Left colon (tissue), 2 donors: ENCODE measurements around the gene FAAP20. TPM values are rescaled to one million over a fixed set of nuclear protein-coding genes. Genes with fewer than 3 reads are reported as not detected.
A peak's percentile ranks its signal among the peaks of the same experiment; 100 is the strongest.

Experiments
- ATAC-seq: fragments of 200-7000 bp; cut with Tn5 transposase; one replicate; pipeline ENCODE4 v1.9.1; 2020; ENCODE audit warnings: mild to moderate bottlenecking, moderate library complexity
- DNase-seq, 2 donors: peaks; one replicate each; pipeline ENCODE4 v3.0.0-alpha.2; 2020
- intact Hi-C, 2 donors: fragments of 100-400 bp; cut with DNase I in 1 of 2; cut with micrococcal nuclease in 1 of 2; formaldehyde crosslinking; loops; one replicate each; pipeline versions ENCODE4 v1.11.2 to v1.14.0; 2022; cut with DNase I, micrococcal nuclease
- total RNA-seq, 2 donors: library from RNA; stranded (reverse); fragmentation: NEBNext Ultra II Directional; extraction: Animal tissue kit (Norgen Biotek cat#: 25700); gene quantifications; one replicate each; pipeline ENCODE4 v1.2.1, GENCODE V29; 2021
- donor health status: DM: no; HTN: no; CAD: no.
- donor health status: DM: yes; HTN: yes; CAD: no.

The FAAP20 gene
- total RNA-seq, 2 donors from 2014 or later: 28.5 to 32.6 TPM

DNA sequence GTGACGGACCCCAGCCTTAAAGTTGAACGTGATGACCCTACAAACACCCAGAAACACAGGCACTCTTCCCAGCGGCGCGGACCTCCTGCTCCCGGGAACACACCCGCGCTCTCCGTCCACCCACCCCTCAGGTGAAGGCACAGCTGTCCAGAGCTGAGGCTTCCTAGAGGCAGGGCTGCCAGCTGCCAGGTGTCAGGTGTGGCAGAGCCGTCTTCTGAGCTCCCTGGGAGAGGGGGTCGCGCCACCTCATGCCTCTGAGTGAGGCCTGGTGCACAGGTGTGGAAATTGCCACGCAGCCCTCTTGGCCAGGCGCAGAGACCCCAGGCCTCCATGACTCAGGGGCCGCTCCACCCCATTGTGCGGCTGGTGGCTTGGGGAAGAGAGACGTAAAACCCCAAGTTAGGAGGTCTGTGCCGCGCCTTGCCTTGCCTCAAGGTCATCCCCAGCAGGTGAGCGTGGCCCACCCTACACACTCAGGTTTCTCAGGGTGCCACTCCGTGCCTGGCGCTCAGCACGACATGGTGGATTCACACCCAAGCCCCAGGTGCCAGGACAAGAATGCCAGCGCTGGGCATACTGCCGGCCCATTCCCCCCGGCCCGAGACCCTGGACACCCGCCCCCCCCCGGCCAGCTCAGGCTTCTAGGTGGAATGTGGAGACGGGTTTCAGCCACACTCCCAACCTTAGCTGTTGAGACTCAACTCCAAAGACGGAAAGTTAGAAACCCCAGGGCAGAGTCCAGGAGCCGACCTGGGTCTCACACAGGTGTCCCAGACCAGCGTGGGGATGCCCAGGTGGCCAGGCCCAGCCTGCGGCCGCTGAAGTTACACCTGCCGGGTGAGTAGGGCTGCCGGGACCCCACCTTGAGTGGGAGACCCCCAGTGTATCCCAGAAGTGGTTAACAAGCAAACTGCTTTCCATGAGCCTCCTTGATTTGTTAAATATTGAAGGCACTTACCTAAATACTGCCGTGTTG, 8.4 kb downstream of the FAAP20 start:
- DNase-seq (no peak), ATAC-seq (no peak)
- intact Hi-C loops: no loop called here

DNA sequence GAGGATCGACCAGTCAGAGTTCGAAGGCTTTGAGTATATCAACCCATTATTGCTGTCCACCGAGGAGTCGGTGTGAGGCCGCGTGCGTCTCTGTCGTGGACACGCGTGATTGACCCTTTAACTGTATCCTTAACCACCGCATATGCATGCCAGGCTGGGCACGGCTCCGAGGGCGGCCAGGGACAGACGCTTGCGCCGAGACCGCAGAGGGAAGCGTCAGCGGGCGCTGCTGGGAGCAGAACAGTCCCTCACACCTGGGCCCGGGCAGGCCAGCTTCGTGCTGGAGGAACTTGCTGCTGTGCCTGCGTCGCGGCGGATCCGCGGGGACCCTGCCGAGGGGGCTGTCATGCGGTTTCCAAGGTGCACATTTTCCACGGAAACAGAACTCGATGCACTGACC, 9.6 kb downstream of the FAAP20 start:
- intact Hi-C loops: no loop called here
- DNase-seq (no peak), ATAC-seq (no peak)

- ATAC-seq: no peak
- DNase-seq: no peak
- intact Hi-C loops: no loop called here
Observed at GRCh38 chr1:2184531-2184930, 10.0 kb downstream of the FAAP20 start.

- no peak for DNase-seq
- intact Hi-C loops: no loop called here
- ATAC-seq: no peak
Observed at GRCh38 chr1:2183937-2184334, 10.6 kb downstream of the FAAP20 start.

- intact Hi-C loops: no loop called here
- DNase-seq (no peak), ATAC-seq (no peak)
Observed at GRCh38 chr1:2182376-2182775, 12.2 kb downstream of the FAAP20 start.

GRCh38 chr1:2181752-2182151, 12.8 kb downstream of the FAAP20 start:
- DNase-seq: no peak
- ATAC-seq: no peak
- intact Hi-C loops: no loop called here

DNA sequence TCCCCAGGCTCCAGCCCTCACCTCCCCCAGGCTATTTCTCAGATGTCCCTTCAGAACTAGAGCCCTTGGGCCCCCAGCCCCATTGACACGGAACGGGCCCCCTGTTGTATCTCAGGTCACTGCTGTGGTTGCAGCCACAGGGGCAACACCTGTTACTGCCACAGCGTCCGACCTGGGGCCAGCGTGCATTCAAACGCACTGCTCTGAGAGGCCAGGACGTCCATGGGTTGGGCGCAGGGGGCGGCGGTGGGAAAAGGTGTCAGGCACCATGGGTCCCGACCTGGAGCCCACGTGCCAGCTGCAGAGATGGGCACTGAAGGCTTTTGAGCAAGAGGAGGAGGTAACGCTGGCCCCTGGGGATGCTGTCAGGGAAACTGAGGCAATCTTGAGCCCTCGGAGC, 13.3 kb downstream of the FAAP20 start:
- DNase-seq: no peak
- intact Hi-C loops: no loop called here
- ATAC-seq: no peak

DNA sequence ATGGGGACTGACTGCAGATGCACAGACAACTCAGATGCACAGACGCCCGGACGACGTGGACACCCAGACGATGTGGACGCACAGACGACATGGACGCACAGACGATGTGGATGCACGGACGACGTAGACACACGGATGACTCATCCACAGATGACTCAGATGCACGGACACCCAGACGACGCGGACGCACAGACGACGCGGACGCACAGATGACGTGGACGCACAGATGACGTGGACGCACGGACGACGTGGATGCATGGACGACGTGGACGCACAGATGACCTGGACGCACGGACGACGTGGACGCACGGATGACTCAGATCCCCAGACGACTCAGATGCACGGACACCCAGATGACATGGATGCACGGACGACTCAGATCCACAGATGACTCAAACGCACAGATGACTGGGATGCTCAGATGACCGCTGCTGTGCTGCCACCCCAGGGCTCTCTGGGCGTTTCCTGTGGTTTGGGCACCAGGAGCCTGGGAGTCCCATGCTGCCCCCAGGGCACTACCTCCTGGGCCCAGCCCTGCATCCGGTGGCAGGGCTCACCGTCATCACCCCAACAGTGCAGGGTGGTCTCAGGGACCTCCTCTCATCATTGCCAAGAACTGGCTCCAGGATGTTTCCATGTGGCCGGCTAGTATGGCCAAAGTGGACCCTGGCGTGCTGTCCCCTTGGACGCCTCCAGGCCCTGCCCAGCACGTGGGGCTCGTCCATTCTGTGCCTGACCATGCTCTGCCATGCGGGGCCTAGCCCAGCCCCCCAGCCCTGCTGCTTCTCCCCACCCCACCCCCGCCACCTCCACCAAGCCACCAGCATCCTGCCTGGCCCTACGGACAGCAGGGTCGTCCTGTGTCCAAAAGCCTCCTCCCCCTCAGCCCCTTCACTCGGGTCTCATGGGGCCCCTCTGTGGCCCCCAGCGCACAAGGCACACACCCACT, 14.0 kb downstream of the FAAP20 start:
- DNase-seq: no peak
- ATAC-seq: no peak
- intact Hi-C loops: no loop called here

DNA sequence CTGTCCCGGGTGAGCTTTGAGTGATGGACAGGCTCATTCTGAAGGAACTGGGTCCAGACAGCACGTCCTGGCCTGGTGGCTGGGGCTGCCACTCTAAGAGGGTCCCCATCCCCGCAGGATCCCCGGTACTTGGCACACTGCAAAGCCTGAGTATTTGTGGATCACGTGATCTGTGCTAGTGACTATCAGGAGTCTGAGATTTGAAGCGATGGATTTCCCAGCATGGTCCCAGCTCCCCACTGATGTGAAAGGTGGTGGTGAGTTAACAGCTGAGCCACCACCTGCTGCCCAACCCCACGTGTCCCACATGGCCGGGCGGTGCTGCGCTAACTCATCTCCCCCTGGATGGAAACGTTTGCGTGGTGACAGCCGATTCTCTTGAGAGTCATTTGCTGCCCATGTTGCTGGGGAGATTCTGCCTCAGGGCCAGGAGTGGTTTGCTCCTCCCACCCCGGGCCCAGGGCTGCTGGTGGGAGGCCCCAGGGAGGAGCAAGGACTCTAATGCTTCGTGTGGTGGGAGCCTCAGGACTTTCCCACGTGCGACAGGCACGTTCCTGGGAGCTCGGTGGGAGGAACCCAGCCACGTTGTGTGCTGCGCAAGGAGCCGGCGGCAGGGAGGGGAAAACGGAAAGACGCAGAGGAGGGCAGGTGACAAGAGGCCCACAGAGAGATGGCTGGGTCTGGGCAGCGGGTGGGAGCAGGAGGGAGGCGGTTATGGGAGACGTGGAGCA, 15.1 kb downstream of the FAAP20 start:
- intact Hi-C loops: no loop called here
- no peak for ATAC-seq
- DNase-seq: no peak

GRCh38 chr1:2178875-2179274, 15.7 kb downstream of the FAAP20 start:
- intact Hi-C loops: no loop called here
- DNase-seq (no peak), ATAC-seq (no peak)

GRCh38 chr1:2177946-2178538, 16.5 kb downstream of the FAAP20 start:
- no peak for ATAC-seq
- no peak for DNase-seq
- intact Hi-C loops: no loop called here

DNA sequence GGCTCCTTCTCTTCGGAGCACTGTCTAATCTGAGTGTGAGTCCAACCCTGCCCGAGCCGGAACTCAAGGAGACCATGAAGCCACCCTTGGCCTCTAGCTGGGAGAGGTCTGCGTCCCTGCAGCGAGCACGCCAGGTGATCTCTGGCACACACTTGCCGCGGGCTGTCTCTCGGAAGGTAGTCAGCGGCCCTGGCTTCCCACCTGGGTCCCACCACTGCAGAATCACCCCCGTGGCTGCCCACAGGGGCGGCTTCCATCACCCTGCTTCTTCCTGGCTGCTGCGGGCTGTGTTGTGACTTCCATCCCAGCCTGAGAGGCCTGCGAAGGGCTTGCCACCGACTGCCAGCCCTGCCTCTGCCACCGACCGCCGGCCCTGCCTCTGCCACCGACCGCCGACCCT, 17.0 kb downstream of the FAAP20 start:
- ATAC-seq: no peak
- no peak for DNase-seq
- intact Hi-C loops: no loop called here

DNA sequence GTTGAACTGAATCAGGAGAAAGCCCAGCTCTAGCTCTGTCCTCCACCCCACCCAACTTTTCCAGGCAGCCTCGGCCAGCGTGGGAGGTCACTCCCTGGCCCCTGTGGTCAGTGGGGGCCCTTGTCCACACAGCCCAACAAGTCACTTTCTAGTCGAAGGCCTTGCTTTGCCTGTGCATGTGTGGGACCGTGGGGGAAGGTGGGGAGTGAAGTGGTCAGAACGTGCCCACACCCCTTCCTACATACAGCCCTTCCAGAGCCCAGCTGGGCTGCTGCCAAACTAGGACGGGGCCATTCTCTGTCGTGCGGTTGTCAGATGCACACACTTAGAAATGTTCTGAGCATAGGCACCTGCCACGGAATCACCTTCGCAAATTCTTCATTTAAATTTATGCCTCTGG, 18.0 kb downstream of the FAAP20 start:
- intact Hi-C loops: no loop called here
- DNase-seq (no peak), ATAC-seq (no peak)

- ATAC-seq (no peak), DNase-seq (no peak)
- intact Hi-C loops: no loop called here
Observed at GRCh38 chr1:2175681-2176454, 18.7 kb downstream of the FAAP20 start.

DNA sequence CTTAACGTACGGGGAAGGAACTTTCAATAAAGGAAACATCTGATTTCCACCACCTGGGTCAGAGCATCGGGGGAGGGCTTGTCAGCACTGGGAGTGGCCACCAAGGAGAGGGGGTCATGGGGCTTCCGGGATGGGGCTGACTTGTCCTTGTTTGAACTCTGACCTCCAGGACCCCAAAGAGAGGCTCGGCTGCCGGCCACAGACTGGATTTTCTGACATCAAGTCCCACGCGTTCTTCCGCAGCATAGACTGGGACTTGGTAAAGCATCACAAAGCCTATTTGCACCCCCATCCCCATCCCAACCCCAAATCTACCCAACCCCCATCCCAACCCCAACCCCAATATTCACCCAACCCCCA, 19.5 kb downstream of the FAAP20 start:
- intact Hi-C loops: no loop called here
- ATAC-seq (no peak), DNase-seq (no peak)

DNA sequence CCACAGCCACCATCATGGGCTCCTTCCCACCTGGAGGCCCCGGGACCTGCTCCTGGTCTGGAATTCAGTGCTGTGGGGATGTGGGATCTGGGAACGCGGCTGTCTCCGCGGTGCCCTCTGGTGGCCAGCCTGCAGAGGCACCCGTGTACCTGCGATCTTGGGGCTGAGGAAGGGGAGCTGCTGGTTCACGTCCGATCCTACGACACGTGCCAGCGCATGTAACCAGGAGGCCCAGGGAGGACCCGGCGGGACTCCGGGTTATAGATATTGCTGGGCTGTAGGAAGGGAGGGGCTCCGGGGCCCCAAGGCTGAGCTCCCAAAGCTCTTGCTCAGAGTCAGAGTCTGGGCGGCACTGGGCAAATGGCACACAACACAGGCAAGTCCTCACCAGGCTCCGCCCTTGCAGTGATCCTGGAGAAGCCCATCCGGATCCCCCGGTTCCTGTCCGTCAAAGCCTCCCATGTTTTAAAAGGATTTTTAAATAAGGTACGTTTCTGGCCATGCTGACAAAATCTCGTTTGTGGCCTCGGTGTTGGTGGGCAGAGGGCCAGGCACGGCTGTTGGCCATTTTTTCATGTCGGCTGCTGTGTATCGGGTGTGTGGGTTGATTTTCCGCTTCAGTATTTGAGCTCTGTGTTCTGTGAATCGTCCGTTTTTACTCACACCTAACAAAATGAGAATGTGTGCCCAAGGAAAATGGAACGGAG, 20.1 kb downstream of the FAAP20 start:
- ATAC-seq: peak; percentile 74
- peak in 1 of 2 donors; percentile 47 for DNase-seq
- intact Hi-C loops: no loop called here

DNA sequence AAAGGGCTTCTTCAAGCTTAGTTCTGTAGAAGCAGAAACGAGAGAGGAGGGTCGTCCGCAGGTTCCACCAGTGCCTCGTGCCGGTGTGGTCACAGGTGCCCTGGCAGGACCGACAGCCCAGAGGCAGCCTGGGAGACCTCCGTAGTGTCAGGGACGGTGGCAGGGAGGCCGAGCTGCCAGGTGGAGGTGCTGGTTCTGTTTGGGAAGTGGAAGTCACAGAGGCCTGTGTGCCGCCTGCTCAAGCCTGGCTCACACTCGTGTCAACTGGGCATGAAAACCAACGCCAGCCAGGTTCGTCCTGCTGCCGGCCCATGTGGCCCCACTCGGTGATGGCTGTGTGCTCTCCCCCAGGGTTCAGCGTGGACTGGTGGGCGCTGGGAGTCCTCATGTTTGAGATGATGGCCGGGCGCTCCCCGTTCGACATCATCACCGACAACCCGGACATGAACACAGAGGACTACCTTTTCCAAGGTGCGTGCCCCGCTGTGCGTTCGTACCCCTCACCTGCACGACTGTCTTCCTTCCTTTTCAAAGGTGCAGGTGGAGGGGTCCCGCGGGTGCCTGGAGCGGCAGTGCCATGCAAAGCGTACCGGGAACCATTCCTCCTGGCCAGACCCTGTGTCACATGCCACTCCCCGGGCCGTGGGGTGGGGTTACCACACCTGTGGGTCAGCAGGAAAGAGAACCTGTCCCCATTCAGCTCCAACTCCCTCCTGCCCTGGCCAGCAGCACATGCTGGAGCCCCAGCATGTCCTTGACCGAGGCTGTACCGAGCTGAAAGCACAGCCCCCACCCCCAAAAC, 20.8 kb downstream of the FAAP20 start:
- DNase-seq: no peak
- intact Hi-C loops: no loop called here
- ATAC-seq: peak; percentile 22
